Testis (tissue), 3 donors: ENCODE measurements around the gene HPS1. TPM values are rescaled to one million over a fixed set of nuclear protein-coding genes. Genes with fewer than 3 reads are reported as not detected.

Source experiments
- DNase-seq: peaks from one replicate; pipeline ENCODE4 v3.0.0-alpha.2; 2019
- H3K27ac ChIP-seq, 2 donors: fragments of 200-600 bp; sonication (generic); one replicate each; pipeline ENCODE4 v1.5.1; 2019
- H3K27me3 ChIP-seq: fragments of 200-600 bp; sonication (generic); one replicate; pipeline ENCODE4 v1.5.1; 2019
- H3K36me3 ChIP-seq: fragments of 200-600 bp; sonication (generic); one replicate; pipeline ENCODE4 v1.5.1; 2017; ENCODE audit warnings: low read depth; ENCODE audit errors: missing control alignments
- H3K4me1 ChIP-seq: fragments of 200-600 bp; sonication (generic); one replicate; pipeline ENCODE4 v1.5.1; 2019
- H3K4me3 ChIP-seq, 2 donors: fragments of 200-600 bp; sonication (generic); one replicate each; pipeline ENCODE4 v1.5.1; 2017 to 2019
- H3K9me3 ChIP-seq: fragments of 200-600 bp; sonication (generic); one replicate; pipeline ENCODE4 v1.5.1; 2017
- CTCF ChIP-seq, 3 experiments: fragments of 450-650 bp in 2 of 3; fragments of 200-600 bp in 1 of 3; sonication (generic) in 1 of 3; IDR thresholded peaks; one replicate each; pipeline ENCODE4 v1.5.1; 2016 to 2019; ENCODE audit warnings: antibody characterized with exemption in 3 of 3, mild to moderate bottlenecking in 2 of 3, moderate library complexity in 1 of 3
- POLR2A ChIP-seq: fragments of 450-650 bp; IDR thresholded peaks from one replicate; pipeline ENCODE4 v1.6.1; 2017; ENCODE audit warnings: antibody characterized with exemption, mild to moderate bottlenecking, moderate library complexity
- WGBS, 2 donors: methylation state at CpG; one replicate each; pipeline ENCODE4 v1.1.5; 2018; 5-methylcytosine and 5-hydroxymethylcytosine counted together
- intact Hi-C: fragments of 100-400 bp; cut with DNase I; formaldehyde crosslinking; loops from one replicate; pipeline ENCODE4 v1.15.1; 2023; ENCODE audit warnings: low total_unique reads
- polyA plus RNA-seq: library from polyadenylated mRNA; stranded (reverse); fragments of 350-450 nt; fragmentation: Illumina TruSeq; extraction: RNeasy Lipid Tissue Mini Kit (QIAGEN cat#74804); gene quantifications from one replicate; pipeline ENCODE4 v1.2.3, GENCODE V29; 2014; ENCODE audit warnings: low read depth, low replicate concordance; ENCODE audit not compliant: insufficient read depth
- total RNA-seq, 2 donors: library from RNA; depleted of rRNA; stranded (reverse); fragments of >200 nt; gene quantifications; one replicate each; pipeline ENCODE4 v1.2.3, GENCODE V29; 2016

HPS1 gene
- total and polyA plus RNA-seq, 3 donors from 2014 or later = 53.6 to 73.4 (median 59.4) TPM

GRCh38 chr10:98402931-98403718 is 43.6 kb downstream of the HPS1 start:
- no peaks in the 10 kb centered on the region for H3K36me3 ChIP-seq
- no peaks in the 10 kb centered on the region for H3K27me3 ChIP-seq
- intact Hi-C loops = no loop called here
- no peaks in the 10 kb centered on the region for H3K4me1 ChIP-seq
- peak; percentile 42 for DNase-seq
- peak overlapping the region in 1 of 2 donors; percentile 36 for H3K27ac ChIP-seq
- H3K9me3 ChIP-seq = no peaks in the 10 kb centered on the region
- TF ChIP-seq CTCF (IDR thresholded peaks at IDR 0.05) (no peak), POLR2A (no peak)
- H3K4me3 ChIP-seq = peak overlapping the region; percentile 32 to 52
- WGBS, 2 donors = 67 to 82% methylated on average over 18 to 23 of the region's 23 CpGs

GRCh38 chr10:98402478-98402877 is 44.3 kb downstream of the HPS1 start:
- no peak overlapping the region for H3K27ac ChIP-seq
- peak; percentile 36 for DNase-seq
- H3K4me3 ChIP-seq = peak overlapping the region; percentile 32 to 52
- no peaks in the 10 kb centered on the region for H3K9me3 ChIP-seq
- no peaks in the 10 kb centered on the region for H3K36me3 ChIP-seq
- H3K4me1 ChIP-seq = no peaks in the 10 kb centered on the region
- intact Hi-C loops = no loop called here
- H3K27me3 ChIP-seq = no peaks in the 10 kb centered on the region
- no peak for TF ChIP-seq CTCF (IDR thresholded peaks at IDR 0.05)
- no peak for TF ChIP-seq POLR2A
- WGBS, 2 donors = 33 to 41% methylated on average over 7 of the region's 7 CpGs

- no peaks in the 10 kb centered on the region for H3K27me3 ChIP-seq
Observed at GRCh38 chr10:98400482-98400881, 46.3 kb downstream of the HPS1 start.

DNA sequence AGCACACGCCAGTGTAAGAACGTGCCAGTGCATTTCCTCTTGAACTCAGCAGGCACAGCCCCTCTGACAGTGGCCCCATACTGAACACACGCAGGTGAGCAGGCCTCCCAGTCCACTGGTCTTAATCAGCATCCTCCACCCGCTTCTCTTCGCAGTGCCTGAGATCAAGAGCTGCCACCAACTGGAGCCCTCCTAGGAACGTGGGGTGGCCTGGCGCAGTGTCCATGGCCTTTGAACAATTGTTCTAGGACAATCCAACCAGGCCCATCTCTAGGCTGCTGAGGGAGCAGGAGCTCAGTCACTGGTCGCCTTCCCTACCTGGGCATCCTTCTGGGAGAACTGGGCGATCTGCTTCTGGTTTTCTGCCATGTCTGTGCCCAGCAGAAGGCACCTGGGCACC is 47.0 kb downstream of the HPS1 start:
- H3K27me3 ChIP-seq = no peaks in the 10 kb centered on the region
- no peak overlapping the region for H3K4me3 ChIP-seq
- TF ChIP-seq CTCF (IDR thresholded peaks at IDR 0.05) = no peak
- TF ChIP-seq POLR2A = no peak
- no peaks in the 10 kb centered on the region for H3K36me3 ChIP-seq
- WGBS, 2 donors = 94 to 95% methylated on average over 3 to 9 of the region's 9 CpGs
- intact Hi-C loops = no loop called here
- H3K4me1 ChIP-seq = no peaks in the 10 kb centered on the region
- DNase-seq = no peak
- H3K9me3 ChIP-seq = no peaks in the 10 kb centered on the region
- no peak overlapping the region for H3K27ac ChIP-seq

More at GRCh38 chr10:98400482-98400881, 46.3 kb downstream of the HPS1 start:
- no peak overlapping the region for H3K4me3 ChIP-seq
- no peak overlapping the region for H3K27ac ChIP-seq
- intact Hi-C loops = no loop called here
- 88 to 93% methylated on average over 2 of the region's 2 CpGs for WGBS, 2 donors
- DNase-seq = no peak
- no peaks in the 10 kb centered on the region for H3K36me3 ChIP-seq
- TF ChIP-seq CTCF (IDR thresholded peaks at IDR 0.05) (no peak), POLR2A (no peak)
- H3K4me1 ChIP-seq = no peaks in the 10 kb centered on the region
- H3K9me3 ChIP-seq = no peaks in the 10 kb centered on the region
